WTC11 (cell line): ENCODE measurements around the gene MIER1. TPM values are rescaled to one million over a fixed set of nuclear protein-coding genes. Genes with fewer than 3 reads are reported as not detected.

Source experiments
- ATAC-seq: fragments of 200-7000 bp; cut with Tn5 transposase; 2 replicates; pipeline ENCODE4 v1.10.0; 2021; ENCODE audit warnings: mild to moderate bottlenecking, moderate library complexity
- Bru-seq: library from RNA; stranded (reverse); fragments of 400-500 nt; gene quantifications from one replicate; lab custom pipeline; 2021; lab: Mats Ljungman, UMichigan
- CTCF ChIA-PET: fragments of 300-600 bp; sonication (Branson Sonifier 250); formaldehyde crosslinking; loops from one replicate; lab custom pipeline; 2021; ENCODE audit warnings: antibody characterized with exemption; lab: Charles Lee
- POLR2A ChIA-PET: fragments of 350-600 bp; sonication (Branson Sonifier 250); formaldehyde crosslinking; loops from one replicate; lab custom pipeline; 2021; ENCODE audit warnings: antibody characterized with exemption; lab: Charles Lee
- DNase-seq: peaks from one replicate; pipeline ENCODE4 v3.0.0; 2021; ENCODE audit warnings: low spot score
- H3K27ac Mint-ChIP-seq: 2 replicates; pipeline ENCODE4 v1.8.0; 2021; ENCODE audit warnings: mixed read lengths
- H3K27me3 Mint-ChIP-seq: 2 replicates; pipeline ENCODE4 v1.8.0; 2021; ENCODE audit warnings: low read depth, mild to moderate bottlenecking, moderate library complexity, mixed read lengths
- H3K36me3 Mint-ChIP-seq: 2 replicates; pipeline ENCODE4 v1.8.0; 2021; ENCODE audit warnings: mixed read lengths
- H3K4me1 Mint-ChIP-seq: 2 replicates; pipeline ENCODE4 v1.8.0; 2022; ENCODE audit warnings: mixed read lengths
- H3K4me3 Mint-ChIP-seq: 2 replicates; pipeline ENCODE4 v1.8.0; 2021; ENCODE audit warnings: mild to moderate bottlenecking, moderate library complexity, mixed read lengths
- H3K9me3 Mint-ChIP-seq: 2 replicates; pipeline ENCODE4 v1.8.0; 2021; ENCODE audit warnings: mixed read lengths
- CBFB ChIP-seq: sonication (generic); formaldehyde crosslinking; IDR thresholded peaks from 2 replicates; pipeline ENCODE4 v1.8.1; 2022; ENCODE audit warnings: mild to moderate bottlenecking, low read depth, missing genetic modification reagents
- CREM ChIP-seq: sonication (generic); formaldehyde crosslinking; IDR thresholded peaks from 2 replicates; pipeline ENCODE4 v1.8.1; 2022; ENCODE audit warnings: mild to moderate bottlenecking, missing genetic modification reagents, moderate library complexity
- ETV6 ChIP-seq: sonication (generic); formaldehyde crosslinking; IDR thresholded peaks from 2 replicates; pipeline ENCODE4 v1.8.1; 2022; ENCODE audit warnings: mild to moderate bottlenecking, missing genetic modification reagents
- HMGA2 ChIP-seq: fragments of 250-450 bp; sonication (Bioruptor Pico); IDR thresholded peaks from 2 replicates; pipeline ENCODE4 v1.4.0; 2021; ENCODE audit warnings: mild to moderate bottlenecking, moderate library complexity
- JAZF1 ChIP-seq: fragments of 250-450 bp; sonication (Bioruptor Pico); IDR thresholded peaks from 2 replicates; pipeline ENCODE4 v1.9.0; 2021; ENCODE audit warnings: moderate library complexity, mild to moderate bottlenecking, inconsistent platforms
- NFATC4 ChIP-seq: fragments of 250-450 bp; sonication (Bioruptor Pico); IDR thresholded peaks from 2 replicates; pipeline ENCODE4 v1.9.0; 2021; ENCODE audit warnings: mild to moderate bottlenecking
- NFE2L1 ChIP-seq: sonication (generic); formaldehyde crosslinking; IDR thresholded peaks from 2 replicates; pipeline ENCODE4 v1.8.1; 2023; ENCODE audit warnings: missing genetic modification reagents
- SMAD4 ChIP-seq: sonication (generic); formaldehyde crosslinking; IDR thresholded peaks from 2 replicates; pipeline ENCODE4 v1.8.0; 2022; ENCODE audit warnings: mild to moderate bottlenecking, missing genetic modification reagents
- SP1 ChIP-seq: sonication (generic); formaldehyde crosslinking; conservative IDR thresholded peaks from 2 replicates; pipeline ENCODE4 v1.8.1; 2022; ENCODE audit warnings: missing genetic modification reagents
- TP53 ChIP-seq: sonication (generic); formaldehyde crosslinking; IDR thresholded peaks from 2 replicates; pipeline ENCODE4 v1.8.1; 2023; ENCODE audit warnings: mild to moderate bottlenecking, missing genetic modification reagents
- ZNF219 ChIP-seq: sonication (generic); formaldehyde crosslinking; IDR thresholded peaks from 2 replicates; pipeline ENCODE4 v1.8.0; 2023; ENCODE audit warnings: missing genetic modification reagents, mild to moderate bottlenecking, borderline replicate concordance
- long read RNA-seq, 3 experiments: library from RNA in 1 of 3; library from capped mRNA in 1 of 3; library from polyadenylated mRNA in 1 of 3; unstranded in 2 of 3; stranded (forward) in 1 of 3; transcript quantifications; one replicate each; pipeline ENCODE4 v2.0.0, GENCODE V29; 2021
- total RNA-seq: library from RNA; stranded (reverse); gene quantifications from 3 replicates; pipeline ENCODE4 v1.2.3, GENCODE V29; 2021
- TF ChIP-seq, protein P1 (sequence below): fragments of 250-450 bp; sonication (Bioruptor Pico); IDR thresholded peaks from 2 replicates; pipeline ENCODE4 v1.9.0; 2021; ENCODE audit warnings: mild to moderate bottlenecking
- TF ChIP-seq, protein P2 (sequence below): sonication (generic); formaldehyde crosslinking; IDR thresholded peaks from 2 replicates; pipeline ENCODE4 v1.8.0; 2022; ENCODE audit warnings: missing genetic modification reagents
- TF ChIP-seq, protein P3 (sequence below): sonication (generic); formaldehyde crosslinking; IDR thresholded peaks from 2 replicates; pipeline ENCODE4 v1.8.0; 2022; ENCODE audit warnings: mild to moderate bottlenecking, missing genetic modification reagents
- TF ChIP-seq, protein P4 (sequence below): sonication (generic); formaldehyde crosslinking; IDR thresholded peaks from 2 replicates; pipeline ENCODE4 v1.8.1; 2022; ENCODE audit warnings: missing genetic modification reagents, borderline replicate concordance
- TF ChIP-seq, protein P5 (sequence below): sonication (generic); formaldehyde crosslinking; IDR thresholded peaks from 2 replicates; pipeline ENCODE4 v1.8.1; 2022; ENCODE audit warnings: low read depth, missing genetic modification reagents, borderline replicate concordance
- TF ChIP-seq, protein P6 (sequence below): sonication (generic); formaldehyde crosslinking; IDR thresholded peaks from 2 replicates; pipeline ENCODE4 v1.8.1; 2022; ENCODE audit warnings: mild to moderate bottlenecking, missing genetic modification reagents, moderate library complexity, borderline replicate concordance
- TF ChIP-seq, protein P7 (sequence below): sonication (generic); formaldehyde crosslinking; IDR thresholded peaks from 2 replicates; pipeline ENCODE4 v1.8.0; 2022; ENCODE audit warnings: mild to moderate bottlenecking, missing genetic modification reagents
- TF ChIP-seq, protein P8 (sequence below): sonication (generic); formaldehyde crosslinking; conservative IDR thresholded peaks from 2 replicates; pipeline ENCODE4 v1.8.1; 2023; ENCODE audit warnings: mild to moderate bottlenecking, low read depth, missing genetic modification reagents, moderate library complexity

Gene MIER1
- total RNA-seq: 30.0 to 31.0 TPM (median 30.4 TPM) in 3 replicates
- percentile 93 among the genes with signal in this experiment for Bru-seq, nascent RNA
- long read RNA-seq, experiment 1, full-length matches to known transcripts: 53 of 93 reads
- long read RNA-seq, experiment 1, partial matches to known transcripts: 10 of 93 reads
- long read RNA-seq, experiment 1, other reads (novel, unspliced or antisense): 30 of 93 reads
- long read RNA-seq, experiment 2, partial matches to known transcripts: 5 of 42 reads
- long read RNA-seq, experiment 2, other reads (novel, unspliced or antisense): 37 of 42 reads
- long read RNA-seq, experiment 3, full-length matches to known transcripts: 10 of 24 reads
- long read RNA-seq, experiment 3, partial matches to known transcripts: 7 of 24 reads
- long read RNA-seq, experiment 3, other reads (novel, unspliced or antisense): 7 of 24 reads

DNA sequence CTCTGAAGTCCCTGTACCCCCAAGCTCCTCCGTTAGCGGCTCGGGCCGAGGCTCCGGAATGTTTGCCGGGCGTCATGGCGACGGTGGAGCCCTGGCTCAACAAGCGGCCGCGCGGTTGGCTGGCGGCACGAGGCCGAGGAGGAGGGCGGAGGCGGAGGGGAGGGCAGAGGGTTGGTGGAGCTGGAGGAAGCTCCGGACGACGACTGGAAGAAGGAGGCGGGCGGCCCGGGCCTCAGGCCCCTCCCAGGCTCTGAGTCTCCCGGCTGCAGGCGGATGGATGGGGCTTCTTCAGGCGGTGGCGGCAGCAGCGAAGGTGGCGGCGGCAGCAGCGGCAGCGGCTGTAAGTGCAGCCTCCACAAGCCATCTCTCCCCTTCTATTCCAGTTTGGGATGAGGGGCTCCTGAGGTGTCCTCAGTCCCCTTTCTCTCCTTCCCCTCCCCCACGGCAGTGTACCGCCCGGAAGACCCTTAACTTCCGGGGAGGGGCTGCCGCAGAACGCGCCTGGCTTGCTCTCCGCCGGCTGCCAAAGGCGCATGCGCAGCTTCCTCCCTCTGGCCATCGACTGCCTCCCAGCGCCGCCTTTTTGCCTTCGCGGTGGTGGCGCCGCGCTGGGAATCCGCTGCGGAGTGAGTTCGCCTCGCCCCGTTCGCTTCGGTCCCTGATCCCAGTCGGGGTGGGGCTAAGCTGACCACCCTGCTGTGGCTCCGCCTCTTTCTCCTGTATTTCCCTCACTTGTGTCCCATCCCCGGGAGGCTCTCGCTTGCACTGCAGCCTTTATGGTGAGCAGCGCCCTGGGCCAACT, at the start of gene MIER1, which contains the start of gene DNAI4:
Gene MIER1, plus strand, starts transcription at position 235 of the 802 bp plus-strand sequence. Its CDS starts 39 bp downstream, at position 274.
Gene DNAI4, minus strand, starts transcription at position 101 of the 802 bp plus-strand sequence. Its CDS starts 25 bp downstream, at position 76.
- no peaks in the 10 kb centered on the region for H3K9me3 Mint-ChIP-seq
- H3K27me3 Mint-ChIP-seq: no peaks in the 10 kb centered on the region
- ChIA-PET CTCF (interaction anchor here (0.6 to 2.1 kb wide), 7 partner anchors 9 to 593 kb away, joined by 3 to 6 read pairs (median 3); partner anchors contain the start of gene DYNLT5), POLR2A (interaction anchor here (0.6 to 1.9 kb wide), 3 partner anchors 9 to 129 kb away, joined by 5 to 8 read pairs (median 6); partner anchors contain the start of gene SLC35D1)
- peaks cover 37% of the 10 kb centered on the region for H3K4me1 Mint-ChIP-seq
- DNase-seq: peak; percentile 98
- peak; percentile 87 for ATAC-seq
- peak within 1 kb of the TSS; percentile 93 for H3K4me3 Mint-ChIP-seq
- H3K27ac Mint-ChIP-seq: peak within 1 kb of the TSS; percentile 98
- no peaks in the 10 kb centered on the region for H3K36me3 Mint-ChIP-seq
- TF ChIP-seq HMGA2 (CRISPR knock-in tag) (peak; percentile 25; the same call in 1 of the 2 replicates), NFATC4 (CRISPR knock-in tag) (no peak), TP53 (peak; percentile 68; the same call in 1 of the 2 replicates), NFE2L1 (CRISPR knock-in tag) (0 out of 2 replicates have a peak, but pooled peaks have one; percentile 56), JAZF1 (CRISPR knock-in tag) (no peak), SMAD4 (CRISPR knock-in tag) (no peak), SP1 (CRISPR knock-in tag) (no peak; the same call in 1 of the 2 replicates), CBFB (CRISPR knock-in tag) (no peak; the same call in 1 of the 2 replicates), CREM (CRISPR knock-in tag) (no peak), ZNF219 (CRISPR knock-in tag) (0 out of 2 replicates have a peak, but pooled peaks have one; percentile 7), ETV6 (CRISPR knock-in tag) (peak; percentile 36; the same call in 1 of the 2 replicates)
- TF ChIP-seq, protein P1, sequence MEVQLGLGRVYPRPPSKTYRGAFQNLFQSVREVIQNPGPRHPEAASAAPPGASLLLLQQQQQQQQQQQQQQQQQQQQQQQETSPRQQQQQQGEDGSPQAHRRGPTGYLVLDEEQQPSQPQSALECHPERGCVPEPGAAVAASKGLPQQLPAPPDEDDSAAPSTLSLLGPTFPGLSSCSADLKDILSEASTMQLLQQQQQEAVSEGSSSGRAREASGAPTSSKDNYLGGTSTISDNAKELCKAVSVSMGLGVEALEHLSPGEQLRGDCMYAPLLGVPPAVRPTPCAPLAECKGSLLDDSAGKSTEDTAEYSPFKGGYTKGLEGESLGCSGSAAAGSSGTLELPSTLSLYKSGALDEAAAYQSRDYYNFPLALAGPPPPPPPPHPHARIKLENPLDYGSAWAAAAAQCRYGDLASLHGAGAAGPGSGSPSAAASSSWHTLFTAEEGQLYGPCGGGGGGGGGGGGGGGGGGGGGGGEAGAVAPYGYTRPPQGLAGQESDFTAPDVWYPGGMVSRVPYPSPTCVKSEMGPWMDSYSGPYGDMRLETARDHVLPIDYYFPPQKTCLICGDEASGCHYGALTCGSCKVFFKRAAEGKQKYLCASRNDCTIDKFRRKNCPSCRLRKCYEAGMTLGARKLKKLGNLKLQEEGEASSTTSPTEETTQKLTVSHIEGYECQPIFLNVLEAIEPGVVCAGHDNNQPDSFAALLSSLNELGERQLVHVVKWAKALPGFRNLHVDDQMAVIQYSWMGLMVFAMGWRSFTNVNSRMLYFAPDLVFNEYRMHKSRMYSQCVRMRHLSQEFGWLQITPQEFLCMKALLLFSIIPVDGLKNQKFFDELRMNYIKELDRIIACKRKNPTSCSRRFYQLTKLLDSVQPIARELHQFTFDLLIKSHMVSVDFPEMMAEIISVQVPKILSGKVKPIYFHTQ: no peak
- TF ChIP-seq, protein P2, sequence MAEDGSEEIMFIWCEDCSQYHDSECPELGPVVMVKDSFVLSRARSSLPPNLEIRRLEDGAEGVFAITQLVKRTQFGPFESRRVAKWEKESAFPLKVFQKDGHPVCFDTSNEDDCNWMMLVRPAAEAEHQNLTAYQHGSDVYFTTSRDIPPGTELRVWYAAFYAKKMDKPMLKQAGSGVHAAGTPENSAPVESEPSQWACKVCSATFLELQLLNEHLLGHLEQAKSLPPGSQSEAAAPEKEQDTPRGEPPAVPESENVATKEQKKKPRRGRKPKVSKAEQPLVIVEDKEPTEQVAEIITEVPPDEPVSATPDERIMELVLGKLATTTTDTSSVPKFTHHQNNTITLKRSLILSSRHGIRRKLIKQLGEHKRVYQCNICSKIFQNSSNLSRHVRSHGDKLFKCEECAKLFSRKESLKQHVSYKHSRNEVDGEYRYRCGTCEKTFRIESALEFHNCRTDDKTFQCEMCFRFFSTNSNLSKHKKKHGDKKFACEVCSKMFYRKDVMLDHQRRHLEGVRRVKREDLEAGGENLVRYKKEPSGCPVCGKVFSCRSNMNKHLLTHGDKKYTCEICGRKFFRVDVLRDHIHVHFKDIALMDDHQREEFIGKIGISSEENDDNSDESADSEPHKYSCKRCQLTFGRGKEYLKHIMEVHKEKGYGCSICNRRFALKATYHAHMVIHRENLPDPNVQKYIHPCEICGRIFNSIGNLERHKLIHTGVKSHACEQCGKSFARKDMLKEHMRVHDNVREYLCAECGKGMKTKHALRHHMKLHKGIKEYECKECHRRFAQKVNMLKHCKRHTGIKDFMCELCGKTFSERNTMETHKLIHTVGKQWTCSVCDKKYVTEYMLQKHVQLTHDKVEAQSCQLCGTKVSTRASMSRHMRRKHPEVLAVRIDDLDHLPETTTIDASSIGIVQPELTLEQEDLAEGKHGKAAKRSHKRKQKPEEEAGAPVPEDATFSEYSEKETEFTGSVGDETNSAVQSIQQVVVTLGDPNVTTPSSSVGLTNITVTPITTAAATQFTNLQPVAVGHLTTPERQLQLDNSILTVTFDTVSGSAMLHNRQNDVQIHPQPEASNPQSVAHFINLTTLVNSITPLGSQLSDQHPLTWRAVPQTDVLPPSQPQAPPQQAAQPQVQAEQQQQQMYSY (CRISPR knock-in tag): no peak
- TF ChIP-seq, protein P3, sequence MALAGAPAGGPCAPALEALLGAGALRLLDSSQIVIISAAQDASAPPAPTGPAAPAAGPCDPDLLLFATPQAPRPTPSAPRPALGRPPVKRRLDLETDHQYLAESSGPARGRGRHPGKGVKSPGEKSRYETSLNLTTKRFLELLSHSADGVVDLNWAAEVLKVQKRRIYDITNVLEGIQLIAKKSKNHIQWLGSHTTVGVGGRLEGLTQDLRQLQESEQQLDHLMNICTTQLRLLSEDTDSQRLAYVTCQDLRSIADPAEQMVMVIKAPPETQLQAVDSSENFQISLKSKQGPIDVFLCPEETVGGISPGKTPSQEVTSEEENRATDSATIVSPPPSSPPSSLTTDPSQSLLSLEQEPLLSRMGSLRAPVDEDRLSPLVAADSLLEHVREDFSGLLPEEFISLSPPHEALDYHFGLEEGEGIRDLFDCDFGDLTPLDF (CRISPR knock-in tag): no peak
- TF ChIP-seq, protein P4, sequence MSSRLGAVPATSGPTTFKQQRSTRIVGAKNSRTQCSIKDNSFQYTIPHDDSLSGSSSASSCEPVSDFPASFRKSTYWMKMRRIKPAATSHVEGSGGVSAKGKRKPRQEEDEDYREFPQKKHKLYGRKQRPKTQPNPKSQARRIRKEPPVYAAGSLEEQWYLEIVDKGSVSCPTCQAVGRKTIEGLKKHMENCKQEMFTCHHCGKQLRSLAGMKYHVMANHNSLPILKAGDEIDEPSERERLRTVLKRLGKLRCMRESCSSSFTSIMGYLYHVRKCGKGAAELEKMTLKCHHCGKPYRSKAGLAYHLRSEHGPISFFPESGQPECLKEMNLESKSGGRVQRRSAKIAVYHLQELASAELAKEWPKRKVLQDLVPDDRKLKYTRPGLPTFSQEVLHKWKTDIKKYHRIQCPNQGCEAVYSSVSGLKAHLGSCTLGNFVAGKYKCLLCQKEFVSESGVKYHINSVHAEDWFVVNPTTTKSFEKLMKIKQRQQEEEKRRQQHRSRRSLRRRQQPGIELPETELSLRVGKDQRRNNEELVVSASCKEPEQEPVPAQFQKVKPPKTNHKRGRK: no peak
- TF ChIP-seq, protein P5, sequence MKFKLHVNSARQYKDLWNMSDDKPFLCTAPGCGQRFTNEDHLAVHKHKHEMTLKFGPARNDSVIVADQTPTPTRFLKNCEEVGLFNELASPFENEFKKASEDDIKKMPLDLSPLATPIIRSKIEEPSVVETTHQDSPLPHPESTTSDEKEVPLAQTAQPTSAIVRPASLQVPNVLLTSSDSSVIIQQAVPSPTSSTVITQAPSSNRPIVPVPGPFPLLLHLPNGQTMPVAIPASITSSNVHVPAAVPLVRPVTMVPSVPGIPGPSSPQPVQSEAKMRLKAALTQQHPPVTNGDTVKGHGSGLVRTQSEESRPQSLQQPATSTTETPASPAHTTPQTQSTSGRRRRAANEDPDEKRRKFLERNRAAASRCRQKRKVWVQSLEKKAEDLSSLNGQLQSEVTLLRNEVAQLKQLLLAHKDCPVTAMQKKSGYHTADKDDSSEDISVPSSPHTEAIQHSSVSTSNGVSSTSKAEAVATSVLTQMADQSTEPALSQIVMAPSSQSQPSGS: no peak
- TF ChIP-seq, protein P6, sequence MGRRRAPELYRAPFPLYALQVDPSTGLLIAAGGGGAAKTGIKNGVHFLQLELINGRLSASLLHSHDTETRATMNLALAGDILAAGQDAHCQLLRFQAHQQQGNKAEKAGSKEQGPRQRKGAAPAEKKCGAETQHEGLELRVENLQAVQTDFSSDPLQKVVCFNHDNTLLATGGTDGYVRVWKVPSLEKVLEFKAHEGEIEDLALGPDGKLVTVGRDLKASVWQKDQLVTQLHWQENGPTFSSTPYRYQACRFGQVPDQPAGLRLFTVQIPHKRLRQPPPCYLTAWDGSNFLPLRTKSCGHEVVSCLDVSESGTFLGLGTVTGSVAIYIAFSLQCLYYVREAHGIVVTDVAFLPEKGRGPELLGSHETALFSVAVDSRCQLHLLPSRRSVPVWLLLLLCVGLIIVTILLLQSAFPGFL: no peak
- TF ChIP-seq, protein P7, sequence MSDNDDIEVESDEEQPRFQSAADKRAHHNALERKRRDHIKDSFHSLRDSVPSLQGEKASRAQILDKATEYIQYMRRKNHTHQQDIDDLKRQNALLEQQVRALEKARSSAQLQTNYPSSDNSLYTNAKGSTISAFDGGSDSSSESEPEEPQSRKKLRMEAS (CRISPR knock-in tag): peak; percentile 77; the same call in 1 of the 2 replicates
- TF ChIP-seq, protein P8, sequence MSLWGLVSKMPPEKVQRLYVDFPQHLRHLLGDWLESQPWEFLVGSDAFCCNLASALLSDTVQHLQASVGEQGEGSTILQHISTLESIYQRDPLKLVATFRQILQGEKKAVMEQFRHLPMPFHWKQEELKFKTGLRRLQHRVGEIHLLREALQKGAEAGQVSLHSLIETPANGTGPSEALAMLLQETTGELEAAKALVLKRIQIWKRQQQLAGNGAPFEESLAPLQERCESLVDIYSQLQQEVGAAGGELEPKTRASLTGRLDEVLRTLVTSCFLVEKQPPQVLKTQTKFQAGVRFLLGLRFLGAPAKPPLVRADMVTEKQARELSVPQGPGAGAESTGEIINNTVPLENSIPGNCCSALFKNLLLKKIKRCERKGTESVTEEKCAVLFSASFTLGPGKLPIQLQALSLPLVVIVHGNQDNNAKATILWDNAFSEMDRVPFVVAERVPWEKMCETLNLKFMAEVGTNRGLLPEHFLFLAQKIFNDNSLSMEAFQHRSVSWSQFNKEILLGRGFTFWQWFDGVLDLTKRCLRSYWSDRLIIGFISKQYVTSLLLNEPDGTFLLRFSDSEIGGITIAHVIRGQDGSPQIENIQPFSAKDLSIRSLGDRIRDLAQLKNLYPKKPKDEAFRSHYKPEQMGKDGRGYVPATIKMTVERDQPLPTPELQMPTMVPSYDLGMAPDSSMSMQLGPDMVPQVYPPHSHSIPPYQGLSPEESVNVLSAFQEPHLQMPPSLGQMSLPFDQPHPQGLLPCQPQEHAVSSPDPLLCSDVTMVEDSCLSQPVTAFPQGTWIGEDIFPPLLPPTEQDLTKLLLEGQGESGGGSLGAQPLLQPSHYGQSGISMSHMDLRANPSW: no peak
